OCI-M1 (cell line): ENCODE data around the gene TPK1.
"Not testable (repeated sequence)": the region's sequence is repeated elsewhere in the genome, so short reads cannot be mapped to it uniquely, and the experiment has no call there.

ENCODE experiments used
- DNase-seq: peaks from one replicate; lab custom pipeline; 2025; lab: John Stamatoyannopoulos, UW

The TPK1 gene

GRCh38 chr7:144777005-144777839 is 58.6 kb downstream of the TPK1 start:
- no peak for DNase-seq

GRCh38 chr7:144776447-144776846 is 59.4 kb downstream of the TPK1 start:
- no peak for DNase-seq

GRCh38 chr7:144775749-144776148 is 60.1 kb downstream of the TPK1 start:
- DNase-seq, result no peak

GRCh38 chr7:144771927-144772326 is 63.9 kb downstream of the TPK1 start:
- DNase-seq, result no peak

- no peak for DNase-seq
These were observed 64.7 kb downstream of the TPK1 start for GRCh38 chr7:144771174-144771573.

GRCh38 chr7:144769352-144769751 is 66.5 kb downstream of the TPK1 start:
- DNase-seq, result no peak

GRCh38 chr7:144768633-144769032 is 67.2 kb downstream of the TPK1 start:
- DNase-seq, result no peak

GRCh38 chr7:144763291-144763690 is 72.6 kb downstream of the TPK1 start:
- no peak for DNase-seq

- DNase-seq, result no peak
These were observed 73.0 kb downstream of the TPK1 start for GRCh38 chr7:144762853-144763252.

GRCh38 chr7:144761493-144761892 is 74.4 kb downstream of the TPK1 start:
- DNase-seq, result no peak

- DNase-seq, result no peak
These were observed 76.2 kb downstream of the TPK1 start for GRCh38 chr7:144759653-144760052.

- DNase-seq, result no peak
These were observed 87.9 kb downstream of the TPK1 start for GRCh38 chr7:144747936-144748335.

- peak; percentile 18 for DNase-seq
These were observed 97.0 kb downstream of the TPK1 start for GRCh38 chr7:144738708-144739314.

GRCh38 chr7:144738146-144738545 is 97.7 kb downstream of the TPK1 start:
- DNase-seq, result no peak

- no peak for DNase-seq
These were observed 98.9 kb downstream of the TPK1 start for GRCh38 chr7:144736880-144737493.

- DNase-seq, result no peak
These were observed 100.2 kb downstream of the TPK1 start for GRCh38 chr7:144735505-144736276.

GRCh38 chr7:144731661-144732351 is 104.0 kb downstream of the TPK1 start:
- DNase-seq, result no peak

GRCh38 chr7:144730224-144730623 is 105.6 kb downstream of the TPK1 start:
- no peak for DNase-seq

GRCh38 chr7:144729226-144729625 is 106.6 kb downstream of the TPK1 start:
- DNase-seq, result no peak

- no peak for DNase-seq
These were observed 107.3 kb downstream of the TPK1 start for GRCh38 chr7:144728551-144728950.

GRCh38 chr7:144726840-144727239 is 109.0 kb downstream of the TPK1 start:
- DNase-seq, result not testable (repeated sequence)

- no peak for DNase-seq
These were observed 110.8 kb downstream of the TPK1 start for GRCh38 chr7:144725070-144725469.
